Omental fat pad (tissue), 4 donors: Measurements from ENCODE around the gene ZFR2. TPM values are rescaled to one million over a fixed set of nuclear protein-coding genes. Genes with fewer than 3 reads are reported as not detected.

Experiments used
- ATAC-seq: fragments of 150-250 bp; one replicate; pipeline ENCODE4 v1.9.1; 2016; ENCODE audit warnings: mild to moderate bottlenecking, moderate library complexity; ENCODE audit not compliant: low FRiP score
- DNase-seq: peaks from one replicate; pipeline ENCODE4 v3.0.0-alpha.2; 2019; ENCODE audit warnings: low spot score
- total RNA-seq, 4 donors: library from RNA; depleted of rRNA; stranded (reverse); fragments of >200 nt; gene quantifications; one replicate each; pipeline ENCODE4 v1.1.0, GENCODE V29; 2016
- TF ChIP-seq, protein P1 (sequence below), 3 donors: fragments of 450-650 bp; IDR thresholded peaks; one replicate each; pipeline ENCODE4 v1.5.1; 2016 to 2017; ENCODE audit warnings: antibody characterized with exemption in 3 of 3, mild to moderate bottlenecking in 3 of 3, moderate library complexity in 2 of 3

ZFR2 gene
- total RNA-seq, 4 donors from 2014 or later = 0.12 TPM; not detected in 3

DNA sequence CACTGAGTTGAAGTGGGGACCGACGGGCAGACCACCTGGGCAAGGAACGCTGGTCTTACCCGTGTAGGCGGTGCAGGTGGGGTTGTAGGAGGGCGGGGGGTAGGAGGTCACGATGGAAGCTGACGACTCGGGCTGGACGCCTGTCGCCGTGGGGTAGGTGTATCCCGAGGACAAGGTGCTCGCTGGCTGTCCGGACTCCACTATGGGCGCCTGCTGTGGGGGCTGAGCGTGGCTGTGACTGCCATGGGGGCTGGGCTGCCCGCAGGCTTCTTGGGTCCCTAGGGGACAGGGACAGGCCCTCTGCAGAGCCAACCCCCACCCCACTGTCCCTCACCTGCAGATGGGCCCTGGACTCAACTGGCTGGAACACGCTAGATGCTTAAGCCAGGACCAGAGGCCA, 37.2 kb downstream of the ZFR2 start:
- no peak for ATAC-seq
- TF ChIP-seq, protein P1, sequence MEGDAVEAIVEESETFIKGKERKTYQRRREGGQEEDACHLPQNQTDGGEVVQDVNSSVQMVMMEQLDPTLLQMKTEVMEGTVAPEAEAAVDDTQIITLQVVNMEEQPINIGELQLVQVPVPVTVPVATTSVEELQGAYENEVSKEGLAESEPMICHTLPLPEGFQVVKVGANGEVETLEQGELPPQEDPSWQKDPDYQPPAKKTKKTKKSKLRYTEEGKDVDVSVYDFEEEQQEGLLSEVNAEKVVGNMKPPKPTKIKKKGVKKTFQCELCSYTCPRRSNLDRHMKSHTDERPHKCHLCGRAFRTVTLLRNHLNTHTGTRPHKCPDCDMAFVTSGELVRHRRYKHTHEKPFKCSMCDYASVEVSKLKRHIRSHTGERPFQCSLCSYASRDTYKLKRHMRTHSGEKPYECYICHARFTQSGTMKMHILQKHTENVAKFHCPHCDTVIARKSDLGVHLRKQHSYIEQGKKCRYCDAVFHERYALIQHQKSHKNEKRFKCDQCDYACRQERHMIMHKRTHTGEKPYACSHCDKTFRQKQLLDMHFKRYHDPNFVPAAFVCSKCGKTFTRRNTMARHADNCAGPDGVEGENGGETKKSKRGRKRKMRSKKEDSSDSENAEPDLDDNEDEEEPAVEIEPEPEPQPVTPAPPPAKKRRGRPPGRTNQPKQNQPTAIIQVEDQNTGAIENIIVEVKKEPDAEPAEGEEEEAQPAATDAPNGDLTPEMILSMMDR (IDR thresholded peaks at IDR 0.05) = no peak
- no peak for DNase-seq

DNA sequence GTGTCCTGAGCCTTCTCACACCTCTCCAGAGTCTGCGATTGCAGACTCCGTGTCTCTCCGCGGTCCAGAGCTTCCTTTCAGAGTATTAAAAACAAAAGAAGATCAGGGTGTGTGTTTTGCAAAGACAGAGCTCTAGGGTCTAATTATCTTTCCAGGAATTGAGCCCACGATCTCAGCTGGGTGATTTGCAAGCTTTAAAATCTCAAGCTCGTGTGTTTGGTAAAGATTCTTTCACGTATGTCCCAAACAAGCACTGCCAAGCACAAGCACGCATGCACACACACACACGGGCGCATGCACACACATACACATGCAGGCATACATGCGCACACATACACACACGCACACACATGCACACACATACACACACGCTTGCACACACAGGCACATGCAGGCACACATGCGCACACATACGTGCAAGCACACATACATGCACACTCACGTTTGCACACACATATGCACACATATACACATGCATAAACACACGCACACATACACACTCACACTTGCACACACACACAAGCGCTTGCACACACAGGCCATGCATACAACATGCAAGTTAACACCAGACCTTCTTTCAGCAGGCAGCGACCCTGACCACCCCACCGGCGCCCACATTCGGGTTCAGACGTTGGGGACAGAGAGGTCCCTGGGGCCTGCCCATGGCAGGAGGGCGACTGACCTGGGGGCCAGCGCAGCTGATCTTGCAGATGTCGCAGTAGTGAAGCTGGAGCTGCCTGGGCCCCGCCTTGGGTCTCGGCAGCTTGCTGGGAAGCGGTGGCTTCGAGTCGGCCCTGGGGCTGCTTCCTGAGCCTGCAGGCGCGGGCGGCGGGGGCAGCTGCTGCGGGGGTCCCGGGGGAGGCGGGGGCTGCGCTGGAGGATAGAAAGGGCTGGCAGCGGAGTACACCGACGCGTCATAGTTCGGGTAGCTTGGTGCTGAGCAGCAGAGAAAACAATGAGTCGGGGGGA, 37.9 kb downstream of the ZFR2 start:
- TF ChIP-seq, protein P1 (IDR thresholded peaks at IDR 0.05) = no peak
- no peak for DNase-seq
- ATAC-seq = no peak

DNA sequence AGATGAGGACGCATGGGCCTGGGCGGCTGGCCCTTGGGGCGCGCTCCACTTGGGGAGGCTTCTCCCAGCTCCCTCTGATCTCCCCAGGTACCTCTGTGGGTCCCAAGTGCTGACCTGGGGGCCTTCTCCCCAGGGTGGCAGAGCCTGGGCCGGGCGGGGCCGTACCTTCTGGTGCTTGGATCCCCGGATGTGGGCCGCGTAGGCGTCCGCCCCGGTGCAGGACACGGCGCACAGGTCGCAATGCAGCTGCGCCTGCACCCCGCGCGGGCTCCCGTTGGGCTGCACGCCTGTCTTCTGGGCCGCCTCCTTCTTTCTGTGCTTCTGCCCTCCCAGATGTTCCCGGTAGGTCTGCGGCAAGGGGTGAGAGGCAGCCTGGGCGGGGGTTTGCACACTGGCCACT, 41.5 kb downstream of the ZFR2 start:
- no peak for DNase-seq
- TF ChIP-seq, protein P1 (IDR thresholded peaks at IDR 0.05) = no peak
- ATAC-seq = no peak

DNA sequence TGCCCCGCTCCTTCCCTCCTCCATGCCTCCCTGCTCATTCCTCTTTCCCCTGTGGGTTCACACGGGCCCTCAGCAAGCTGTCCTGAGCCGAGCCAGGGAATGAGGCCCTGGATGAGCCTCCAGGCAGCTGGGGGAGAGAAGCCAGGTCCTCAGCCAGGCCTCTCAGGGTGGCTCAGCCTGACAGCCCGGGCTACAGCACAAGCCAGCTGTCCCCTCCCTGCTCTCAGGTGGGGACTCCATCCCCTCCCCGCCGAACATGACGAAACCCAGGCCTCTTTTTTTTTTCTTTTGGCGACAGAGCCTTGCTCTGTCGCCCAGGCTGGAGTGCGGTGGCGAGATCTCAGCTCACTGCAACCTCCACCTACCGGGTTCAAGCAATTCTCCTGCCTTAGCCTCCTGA, 42.7 kb downstream of the ZFR2 start:
- ATAC-seq (no peak), DNase-seq (no peak)
- TF ChIP-seq, protein P1 (IDR thresholded peaks at IDR 0.05) = no peak

DNA sequence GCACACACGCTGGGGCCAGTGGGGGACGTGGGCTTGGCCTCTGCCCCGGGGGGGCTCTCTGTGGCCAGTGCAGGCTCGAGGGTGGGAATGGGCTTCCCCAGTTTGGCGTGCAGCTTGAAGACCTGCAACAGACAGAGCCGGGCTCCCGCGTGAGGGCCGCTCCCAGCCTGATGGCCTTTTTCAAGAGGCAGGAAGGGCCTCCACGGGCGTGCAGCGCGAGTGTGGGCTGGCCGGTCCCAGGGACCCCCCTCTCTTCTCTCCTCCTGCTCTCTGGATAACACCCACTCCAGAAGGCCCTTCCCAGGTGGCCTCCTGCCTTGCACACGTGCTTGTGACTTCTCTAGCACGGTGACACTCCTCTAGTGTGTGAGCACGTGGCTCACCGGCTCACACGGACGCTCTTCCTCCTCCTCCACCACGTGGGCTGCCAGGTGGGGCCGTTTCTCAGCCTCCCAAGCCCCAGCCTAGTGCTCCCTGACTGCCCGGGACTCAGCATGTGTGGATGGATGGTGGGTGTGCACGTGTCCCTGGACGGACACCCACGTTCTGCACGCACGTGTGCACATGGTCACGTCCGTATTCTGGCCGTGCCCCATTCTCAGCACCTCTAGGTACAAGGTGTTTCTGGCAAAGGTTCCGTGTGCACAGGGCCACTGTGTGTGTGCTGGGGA, 43.4 kb downstream of the ZFR2 start:
- DNase-seq = no peak
- no peak for ATAC-seq
- TF ChIP-seq, protein P1 (IDR thresholded peaks at IDR 0.05) = no peak

DNA sequence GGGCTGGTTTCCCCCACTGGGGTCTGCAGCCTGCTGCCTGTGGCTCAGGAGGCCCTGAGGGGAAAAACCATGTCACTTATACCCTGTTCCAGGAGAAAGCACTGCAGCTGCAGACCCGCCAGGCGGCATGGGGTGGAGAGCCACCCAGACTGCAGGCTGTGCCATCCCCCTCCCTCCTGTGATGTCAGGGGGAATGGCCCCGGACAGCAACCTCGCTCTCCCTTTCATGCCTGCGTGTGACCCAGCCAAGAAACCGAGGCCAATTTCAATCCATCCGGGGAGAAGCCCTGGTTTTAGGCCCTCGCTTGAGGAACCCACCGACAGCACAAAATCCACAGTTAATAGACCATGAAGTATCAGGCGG, 45.5 kb downstream of the ZFR2 start:
- TF ChIP-seq, protein P1 (IDR thresholded peaks at IDR 0.05) = no peak
- DNase-seq = no peak
- ATAC-seq = no peak
